Endothelial cell of umbilical vein (primary cell): ENCODE results near the gene EP300.

Experiments
- CTCF ChIP-seq, 2 donors: IDR thresholded peaks; 1 replicate in 1 of 2; 2 replicates in 1 of 2; pipeline ENCODE4 v1.5.1; 2011; ENCODE audit warnings: low read length in 2 of 2, mild to moderate bottlenecking in 2 of 2, moderate library complexity in 2 of 2, control low read depth in 1 of 2, inconsistent platforms in 1 of 2, low read depth in 1 of 2; ENCODE audit not compliant: insufficient read depth in 1 of 2; ENCODE audit errors: extremely low read depth in 1 of 2
- EZH2 ChIP-seq: IDR thresholded peaks from 2 replicates; pipeline ENCODE4 v1.6.1; 2012; ENCODE audit warnings: borderline replicate concordance, low read depth, mild to moderate bottlenecking, moderate library complexity, low read length, inconsistent platforms; ENCODE audit not compliant: severe bottlenecking

- TF ChIP-seq CTCF (IDR thresholded peaks at IDR 0.05; ENCODE audit: extremely low read depth in 1 of 2, insufficient read depth in 1 of 2, low read depth in 1 of 2, low read length in 2 of 2) (no peak), EZH2 (no peak)
These were observed 136.8 kb downstream of the EP300 start for GRCh38 chr22:41229215-41229614.
